ENCODE results near the gene SARM1. TPM values are rescaled to one million over a fixed set of nuclear protein-coding genes. Genes with fewer than 3 reads are reported as not detected.

SARM1 gene
- polyA plus RNA-seq, 1 donor from 2014 or later = 21.6 TPM

- TF ChIP-seq EZH2 (IDR thresholded peaks at IDR 0.05; ENCODE audit: borderline replicate concordance, insufficient read depth, low read length, poor library complexity, severe bottlenecking) (no peak), REST (IDR thresholded peaks at IDR 0.05; ENCODE audit: borderline replicate concordance) (no peak), SMC3 (conservative IDR thresholded peaks at IDR 0.05; ENCODE audit: poor library complexity) (no peak), CTCF (IDR thresholded peaks at IDR 0.05; ENCODE audit: poor library complexity, severe bottlenecking) (no peak), TAF1 (IDR thresholded peaks at IDR 0.05; ENCODE audit: low read depth) (no peak), MXI1 (conservative IDR thresholded peaks at IDR 0.05; ENCODE audit: poor library complexity, severe bottlenecking) (no peak), POLR2AphosphoS5 (IDR thresholded peaks at IDR 0.05) (no peak), EP300 (conservative IDR thresholded peaks at IDR 0.05; ENCODE audit: poor library complexity, severe bottlenecking) (no peak), RAD21 (conservative IDR thresholded peaks at IDR 0.05) (no peak)
- H4K20me1 ChIP-seq (ENCODE audit: insufficient read depth) = no peaks in the 10 kb centered on the region
These were observed 26.9 kb downstream of the SARM1 start for GRCh38 chr17:28398280-28398981.

GRCh38 chr17:28399808-28400207 is 28.3 kb downstream of the SARM1 start:
- Histone ChIP-seq H3K36me3 (ENCODE audit: insufficient read depth, low read length) (no peaks in the 10 kb centered on the region), H3F3A (ENCODE audit: insufficient read depth, low read length, poor library complexity, severe bottlenecking) (no peaks in the 10 kb centered on the region), H2AFZ (ENCODE audit: low read depth, low read length) (no peak overlapping the region), H3K9ac (ENCODE audit: low read length) (no peak overlapping the region), H3K9me2 (ENCODE audit: insufficient read depth, low read length) (no peaks in the 10 kb centered on the region), H3K9me3 (ENCODE audit: low read length) (no peaks in the 10 kb centered on the region), H4K20me1 (ENCODE audit: insufficient read depth) (no peaks in the 10 kb centered on the region), H3K27ac (ENCODE audit: low read length) (no peak overlapping the region), H3K4me2 (ENCODE audit: low read length) (no peak overlapping the region), H3K4me3 (ENCODE audit: low read length) (no peak overlapping the region), H3K79me2 (replicated peaks; ENCODE audit: insufficient read depth, low read length) (no peaks in the 10 kb centered on the region), H3K27me3 (ENCODE audit: insufficient read depth, low read depth, low read length) (no peaks in the 10 kb centered on the region)
- no peak for TF ChIP-seq SMC3 (conservative IDR thresholded peaks at IDR 0.05; ENCODE audit: poor library complexity)
- no peak for TF ChIP-seq MXI1 (conservative IDR thresholded peaks at IDR 0.05; ENCODE audit: poor library complexity, severe bottlenecking)
- TF ChIP-seq POLR2AphosphoS5 (IDR thresholded peaks at IDR 0.05) = no peak
- TF ChIP-seq RAD21 (conservative IDR thresholded peaks at IDR 0.05) = no peak
- TF ChIP-seq TAF1 (IDR thresholded peaks at IDR 0.05; ENCODE audit: low read depth) = no peak
- no peak for TF ChIP-seq EP300 (conservative IDR thresholded peaks at IDR 0.05; ENCODE audit: poor library complexity, severe bottlenecking)
- no peak for TF ChIP-seq CTCF (IDR thresholded peaks at IDR 0.05; ENCODE audit: poor library complexity, severe bottlenecking)
- no peak for TF ChIP-seq EZH2 (IDR thresholded peaks at IDR 0.05; ENCODE audit: borderline replicate concordance, insufficient read depth, low read length, poor library complexity, severe bottlenecking)
- no peak for TF ChIP-seq REST (IDR thresholded peaks at IDR 0.05; ENCODE audit: borderline replicate concordance)

More at GRCh38 chr17:28398280-28398981, 26.9 kb downstream of the SARM1 start:
- H3K36me3 ChIP-seq (ENCODE audit: insufficient read depth, low read length) = peaks cover 5% of the 10 kb centered on the region
- H3K27ac ChIP-seq (ENCODE audit: low read length) = no peak overlapping the region
- H3K9ac ChIP-seq (ENCODE audit: low read length) = no peak overlapping the region
- H3K27me3 ChIP-seq (ENCODE audit: insufficient read depth, low read depth, low read length) = no peaks in the 10 kb centered on the region
- H3K4me3 ChIP-seq (ENCODE audit: low read length) = no peak overlapping the region
- H3K9me3 ChIP-seq (ENCODE audit: low read length) = no peaks in the 10 kb centered on the region
- H3K79me2 ChIP-seq (replicated peaks; ENCODE audit: insufficient read depth, low read length) = no peaks in the 10 kb centered on the region
- no peak overlapping the region for H2AFZ ChIP-seq (ENCODE audit: low read depth, low read length)
- H3K4me2 ChIP-seq (ENCODE audit: low read length) = no peak overlapping the region
- H3F3A ChIP-seq (ENCODE audit: insufficient read depth, low read length, poor library complexity, severe bottlenecking) = no peaks in the 10 kb centered on the region
- no peaks in the 10 kb centered on the region for H3K9me2 ChIP-seq (ENCODE audit: insufficient read depth, low read length)
